Trophoblast cell (in vitro differentiated cells and primary cell): ENCODE measurements around the gene PBRM1. TPM values are rescaled to one million over a fixed set of nuclear protein-coding genes. Genes with fewer than 3 reads are reported as not detected.
A peak's percentile ranks its signal among the peaks of the same experiment; 100 is the strongest.

Source experiments
- DNase-seq, 2 donors: peaks; one replicate each; pipeline ENCODE4 v3.0.0-alpha.2; 2016
- H2AFZ ChIP-seq: 2 replicates; pipeline ENCODE4 v1.6.1; 2013; ENCODE audit warnings: low read length, moderate library complexity, mild to moderate bottlenecking; ENCODE audit not compliant: insufficient read depth, poor library complexity
- H2AK5ac ChIP-seq: 2 replicates; pipeline ENCODE4 v1.6.1; 2013; ENCODE audit warnings: mild to moderate bottlenecking, low read length
- H2BK120ac ChIP-seq: 2 replicates; pipeline ENCODE4 v1.6.1; 2013; ENCODE audit warnings: low read length, mild to moderate bottlenecking, moderate library complexity; ENCODE audit not compliant: insufficient read depth, poor library complexity
- H2BK12ac ChIP-seq: 2 replicates; pipeline ENCODE4 v1.6.1; 2013; ENCODE audit warnings: mild to moderate bottlenecking, low read length, moderate library complexity
- H2BK5ac ChIP-seq: 2 replicates; pipeline ENCODE4 v1.6.1; 2013; ENCODE audit warnings: low read length, low read depth, moderate library complexity, mild to moderate bottlenecking; ENCODE audit not compliant: poor library complexity
- H3K14ac ChIP-seq: 2 replicates; pipeline ENCODE4 v1.6.1; 2013; ENCODE audit warnings: mild to moderate bottlenecking, low read length
- H3K18ac ChIP-seq: 2 replicates; pipeline ENCODE4 v1.6.1; 2013; ENCODE audit warnings: mild to moderate bottlenecking, low read length
- H3K23ac ChIP-seq: 2 replicates; pipeline ENCODE4 v1.6.1; 2013; ENCODE audit warnings: low read length
- H3K27ac ChIP-seq: 2 replicates; pipeline ENCODE4 v1.5.1; 2013; ENCODE audit warnings: low read depth, mild to moderate bottlenecking, inconsistent platforms, low read length, moderate library complexity
- H3K27me3 ChIP-seq: 2 replicates; pipeline ENCODE4 v1.6.1; 2013; ENCODE audit warnings: inconsistent platforms, mild to moderate bottlenecking, low read length, moderate library complexity; ENCODE audit not compliant: insufficient read depth
- H3K36me3 ChIP-seq, 2 experiments: 1 replicate in 1 of 2; 2 replicates in 1 of 2; pipeline ENCODE4 v1.6.1; 2013; ENCODE audit warnings: low read length in 2 of 2, mild to moderate bottlenecking in 2 of 2, moderate library complexity in 1 of 2; ENCODE audit not compliant: insufficient read depth in 2 of 2, control insufficient read depth in 1 of 2
- H3K4ac ChIP-seq: 2 replicates; pipeline ENCODE4 v1.6.1; 2013; ENCODE audit warnings: low read depth, mild to moderate bottlenecking, low read length, moderate library complexity
- H3K4me1 ChIP-seq, 2 experiments: 1 replicate in 1 of 2; 2 replicates in 1 of 2; pipeline ENCODE4 v1.6.1; 2013; ENCODE audit warnings: low read length in 2 of 2, mild to moderate bottlenecking in 2 of 2, moderate library complexity in 1 of 2; ENCODE audit not compliant: insufficient read depth in 2 of 2, control insufficient read depth in 1 of 2
- H3K4me2 ChIP-seq: 2 replicates; pipeline ENCODE4 v1.6.1; 2013; ENCODE audit warnings: inconsistent platforms, mild to moderate bottlenecking, low read length, moderate library complexity
- H3K4me3 ChIP-seq: 2 replicates; pipeline ENCODE4 v1.5.1; 2013; ENCODE audit warnings: mild to moderate bottlenecking, low read depth, low read length, inconsistent platforms
- H3K79me1 ChIP-seq: one replicate; pipeline ENCODE4 v1.6.1; 2013; ENCODE audit warnings: low read length
- H3K79me2 ChIP-seq: 2 replicates; pipeline ENCODE4 v1.6.1; 2013; ENCODE audit warnings: low read length, mild to moderate bottlenecking; ENCODE audit not compliant: control insufficient read depth, insufficient read depth, poor library complexity
- H3K9ac ChIP-seq: 2 replicates; pipeline ENCODE4 v1.6.1; 2013; ENCODE audit warnings: mild to moderate bottlenecking, low read length
- H3K9me3 ChIP-seq: 2 replicates; pipeline ENCODE4 v1.6.1; 2013; ENCODE audit warnings: low read depth, mild to moderate bottlenecking, control low read depth, inconsistent platforms, low read length; ENCODE audit not compliant: insufficient read depth
- H4K12ac ChIP-seq: 2 replicates; pipeline ENCODE4 v1.6.1; 2013; ENCODE audit warnings: low read depth, mild to moderate bottlenecking, low read length, moderate library complexity
- H4K8ac ChIP-seq: 2 replicates; pipeline ENCODE4 v1.6.1; 2013; ENCODE audit warnings: low read depth, mild to moderate bottlenecking, low read length, moderate library complexity
- H4K91ac ChIP-seq: one replicate; pipeline ENCODE4 v1.6.1; 2013; ENCODE audit warnings: low read depth, mild to moderate bottlenecking, low read length, moderate library complexity
- WGBS: extraction: QIAGEN DNeasy Blood & Tissue Kit; methylation state at CpG from one replicate; pipeline ENCODE4 v1.1.7; 2013; ENCODE audit warnings: missing lambda C conversion rate; ENCODE audit not compliant: insufficient read length, insufficient coverage; ENCODE audit errors: extremely low coverage; 5-methylcytosine and 5-hydroxymethylcytosine counted together
- polyA plus RNA-seq: library from polyadenylated mRNA; stranded (reverse); fragments of 200-250 nt; gene quantifications from 2 replicates; pipeline ENCODE4 v1.2.3, GENCODE V29; 2013

The PBRM1 gene
- polyA plus RNA-seq, result 33.7 and 38.9 TPM in 2 replicates

DNA sequence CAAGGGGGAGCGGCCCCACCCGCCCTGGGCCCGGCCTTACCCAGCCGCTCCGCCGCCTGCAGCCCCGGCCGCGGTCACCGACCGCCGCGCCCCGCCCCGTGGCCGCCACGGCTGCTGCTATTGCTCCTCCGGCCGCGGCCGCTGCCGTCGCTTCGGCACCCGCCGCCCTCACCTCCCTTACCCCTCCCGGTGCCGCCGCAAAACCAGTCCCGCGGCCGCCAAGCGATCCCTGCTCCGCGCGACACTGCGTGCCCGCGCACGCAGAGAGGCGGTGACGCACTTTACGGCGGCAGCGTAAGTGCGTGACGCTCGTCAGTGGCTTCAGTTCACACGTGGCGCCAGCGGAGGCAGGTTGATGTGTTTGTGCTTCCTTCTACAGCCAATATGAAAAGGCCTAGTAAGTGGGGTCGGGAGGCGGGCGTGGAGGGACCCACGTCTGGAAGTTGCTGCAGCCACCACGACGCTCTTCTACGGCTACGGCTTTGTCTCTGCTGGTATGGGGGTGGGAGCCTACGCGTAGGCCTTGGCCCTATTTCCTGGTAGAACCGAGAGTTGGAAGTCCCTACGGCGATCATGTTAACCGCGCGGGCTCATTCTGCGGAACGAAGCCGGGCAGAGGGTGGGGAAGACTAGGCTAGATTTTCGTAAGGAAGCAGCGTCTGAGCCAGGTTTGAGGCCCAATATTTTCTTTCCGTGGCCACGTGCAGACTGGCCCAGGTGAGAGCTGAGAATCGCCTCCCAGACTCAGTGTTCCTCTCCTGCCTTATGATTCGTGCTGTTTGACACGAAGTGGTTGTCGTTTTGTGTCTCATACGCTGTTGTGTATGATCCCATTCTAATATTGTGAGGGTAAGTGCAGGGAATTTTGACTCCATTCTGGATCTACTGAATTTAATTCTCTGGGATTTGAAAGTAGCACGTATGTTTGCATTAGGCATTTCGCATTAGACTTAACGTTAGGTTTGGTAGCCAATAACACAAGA is at the start of gene PBRM1, which contains the start of gene GNL3:
Gene PBRM1, minus strand, starts transcription at position 205 of the 983 bp plus-strand sequence.
Gene GNL3, plus strand, starts transcription at position 324 of the 983 bp plus-strand sequence. Its CDS starts 61 bp downstream, at position 385.
- peak within 1 kb of the TSS; percentile 77 for H3K4me2 ChIP-seq
- H2BK120ac ChIP-seq, result peak within 1 kb of the TSS; percentile 93
- H3K36me3 ChIP-seq, result peaks cover 15 to 30% of the 10 kb centered on the region in 2 experiments
- no peaks in the 10 kb centered on the region for H3K9me3 ChIP-seq
- H3K79me1 ChIP-seq, result peaks cover 7% of the 10 kb centered on the region
- peaks cover 2 to 3% of the 10 kb centered on the region in 2 experiments for H3K4me1 ChIP-seq
- peak within 1 kb of the TSS; percentile 96 for H3K9ac ChIP-seq
- peak; percentile 93 to 97 for DNase-seq
- H3K4ac ChIP-seq, result peak within 1 kb of the TSS; percentile 95
- H4K8ac ChIP-seq, result peak within 1 kb of the TSS; percentile 100
- peak within 1 kb of the TSS; percentile 96 for H3K14ac ChIP-seq
- no CpG with 5 or more reads among the region's 82 CpGs for WGBS
- no peak within 1 kb of the TSS for H2BK12ac ChIP-seq
- peak within 1 kb of the TSS; percentile 84 for H4K12ac ChIP-seq
- H3K27ac ChIP-seq, result peak within 1 kb of the TSS; percentile 98
- H2AK5ac ChIP-seq, result peak within 1 kb of the TSS; percentile 90
- peak within 1 kb of the TSS; percentile 90 for H3K18ac ChIP-seq
- H3K79me2 ChIP-seq, result peaks cover 15% of the 10 kb centered on the region
- H3K4me3 ChIP-seq, result peak within 1 kb of the TSS; percentile 92
- peak within 1 kb of the TSS; percentile 96 for H2BK5ac ChIP-seq
- peak within 1 kb of the TSS; percentile 95 for H2AFZ ChIP-seq
- H3K23ac ChIP-seq, result no peak within 1 kb of the TSS
- peak within 1 kb of the TSS; percentile 99 for H4K91ac ChIP-seq
- no peaks in the 10 kb centered on the region for H3K27me3 ChIP-seq

- Histone ChIP-seq H3K18ac (no peak overlapping the region), H2AFZ (no peak overlapping the region), H4K91ac (no peak overlapping the region), H2AK5ac (no peak overlapping the region), H3K79me2 (no peaks in the 10 kb centered on the region), H3K36me3 (peaks cover 15 to 27% of the 10 kb centered on the region in 2 experiments), H2BK5ac (no peak overlapping the region), H4K12ac (no peak overlapping the region), H3K9ac (no peak overlapping the region), H3K79me1 (no peaks in the 10 kb centered on the region), H3K4me1 (no peaks in the 10 kb centered on the region), H2BK120ac (no peak overlapping the region), H3K4me2 (no peak overlapping the region), H4K8ac (no peak overlapping the region), H2BK12ac (no peak overlapping the region), H3K9me3 (peaks cover 3% of the 10 kb centered on the region), H3K4ac (no peak overlapping the region), H3K14ac (no peak overlapping the region), H3K23ac (no peak overlapping the region), H3K27ac (no peak overlapping the region), H3K4me3 (no peak overlapping the region), H3K27me3 (no peaks in the 10 kb centered on the region)
- no peak for DNase-seq
- no CpG with 5 or more reads among the region's 10 CpGs for WGBS
Observed at GRCh38 chr3:52733256-52733891, 47.7 kb upstream of the PBRM1 start.

DNA sequence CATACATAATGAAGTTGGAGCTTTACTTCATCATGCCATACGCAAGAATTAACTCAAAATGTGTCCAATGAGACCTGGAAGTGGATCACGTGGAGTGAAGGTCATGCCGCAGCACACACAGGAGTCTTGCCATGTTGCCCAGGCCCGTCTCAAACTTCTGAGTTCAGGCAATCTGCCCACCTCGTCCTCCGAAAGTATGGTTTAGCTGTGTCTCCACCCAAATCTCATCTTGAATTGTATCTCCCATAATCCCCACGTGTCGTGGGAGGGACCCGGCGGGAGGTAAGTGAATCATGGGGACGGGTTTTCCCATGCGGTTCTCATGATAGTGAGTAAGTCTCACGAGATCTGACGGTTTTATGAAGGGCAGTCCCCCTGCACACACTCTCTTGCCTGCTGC is 45.9 kb upstream of the PBRM1 start:
- DNase-seq, result no peak
- no peaks in the 10 kb centered on the region for H3K4me1 ChIP-seq
- no peak overlapping the region for H3K18ac ChIP-seq
- H3K14ac ChIP-seq, result no peak overlapping the region
- H3K27ac ChIP-seq, result no peak overlapping the region
- no peak overlapping the region for H3K4me3 ChIP-seq
- whole genome bisulfite sequencing, result no CpG with 5 or more reads among the region's 14 CpGs
- peaks cover 6% of the 10 kb centered on the region for H3K9me3 ChIP-seq
- no peak overlapping the region for H4K12ac ChIP-seq
- H4K8ac ChIP-seq, result no peak overlapping the region
- H4K91ac ChIP-seq, result no peak overlapping the region
- H2BK120ac ChIP-seq, result no peak overlapping the region
- H2AK5ac ChIP-seq, result no peak overlapping the region
- no peak overlapping the region for H2BK12ac ChIP-seq
- H3K79me2 ChIP-seq, result no peaks in the 10 kb centered on the region
- no peak overlapping the region for H3K4me2 ChIP-seq
- H3K4ac ChIP-seq, result no peak overlapping the region
- H2AFZ ChIP-seq, result no peak overlapping the region
- H3K27me3 ChIP-seq, result no peaks in the 10 kb centered on the region
- H3K79me1 ChIP-seq, result peaks cover 3% of the 10 kb centered on the region
- no peak overlapping the region for H3K23ac ChIP-seq
- no peak overlapping the region for H3K9ac ChIP-seq
- H2BK5ac ChIP-seq, result no peak overlapping the region
- H3K36me3 ChIP-seq, result peaks cover 16 to 24% of the 10 kb centered on the region in 2 experiments

DNA sequence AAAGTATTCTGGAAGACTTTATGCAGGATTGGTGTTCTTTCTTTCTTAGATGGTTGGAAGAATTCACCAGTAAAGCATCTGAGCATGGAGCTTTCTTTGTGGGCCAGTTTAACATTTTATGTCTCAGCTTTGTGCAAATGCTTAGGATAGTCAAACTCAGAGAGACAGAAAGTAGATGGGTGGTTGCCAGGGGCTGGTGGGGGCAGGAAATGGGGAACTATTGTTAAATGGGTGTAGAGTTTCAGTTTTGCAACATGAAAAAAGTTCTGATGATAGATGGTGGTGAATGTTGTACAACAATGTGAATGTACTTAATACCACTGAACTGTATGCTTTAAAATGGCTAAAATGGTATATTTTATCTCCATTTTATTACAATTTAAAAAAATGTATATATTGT is 45.0 kb upstream of the PBRM1 start:
- H3K18ac ChIP-seq, result no peak overlapping the region
- H3K4me3 ChIP-seq, result no peak overlapping the region
- H3K79me2 ChIP-seq, result no peaks in the 10 kb centered on the region
- H3K4me2 ChIP-seq, result no peak overlapping the region
- no peak overlapping the region for H4K91ac ChIP-seq
- no peak overlapping the region for H3K27ac ChIP-seq
- no peak overlapping the region for H2AK5ac ChIP-seq
- H4K12ac ChIP-seq, result no peak overlapping the region
- H3K4ac ChIP-seq, result no peak overlapping the region
- no peak overlapping the region for H2BK12ac ChIP-seq
- peaks cover 16 to 24% of the 10 kb centered on the region in 2 experiments for H3K36me3 ChIP-seq
- peaks cover 3% of the 10 kb centered on the region for H3K79me1 ChIP-seq
- H2BK120ac ChIP-seq, result no peak overlapping the region
- H3K14ac ChIP-seq, result no peak overlapping the region
- H3K27me3 ChIP-seq, result no peaks in the 10 kb centered on the region
- H3K4me1 ChIP-seq, result no peaks in the 10 kb centered on the region
- no peak overlapping the region for H3K23ac ChIP-seq
- H2AFZ ChIP-seq, result no peak overlapping the region
- DNase-seq, result no peak
- H3K9me3 ChIP-seq, result peaks cover 6% of the 10 kb centered on the region
- H3K9ac ChIP-seq, result no peak overlapping the region
- no peak overlapping the region for H2BK5ac ChIP-seq
- H4K8ac ChIP-seq, result no peak overlapping the region
